DND-41 (cell line): ENCODE results near the gene HAUS7.
A peak's percentile ranks its signal among the peaks of the same experiment; 100 is the strongest.

Experiments used
- ATAC-seq: fragments of 200-7000 bp; cut with Tn5 transposase; 3 replicates; pipeline ENCODE4 v1.9.1; 2021; ENCODE audit warnings: low read depth; ENCODE audit not compliant: insufficient read depth
- DNase-seq: peaks from one replicate; pipeline ENCODE4 v3.0.0-alpha.2; 2020
- H2AFZ ChIP-seq: 2 replicates; pipeline ENCODE4 v1.6.0; 2012; ENCODE audit warnings: low read depth, low read length
- H3K27ac ChIP-seq: 2 replicates; pipeline ENCODE4 v1.5.1; 2012; ENCODE audit warnings: low read length, inconsistent platforms
- H3K27me3 ChIP-seq: fragments of 200-600 bp; sonication (generic); 2 replicates; pipeline ENCODE4 v1.6.0; 2012; ENCODE audit warnings: low read length, mild to moderate bottlenecking, inconsistent platforms; ENCODE audit not compliant: insufficient read depth, poor library complexity
- H3K36me3 ChIP-seq: 2 replicates; pipeline ENCODE4 v1.5.1; 2012; ENCODE audit warnings: low read length, inconsistent platforms; ENCODE audit not compliant: insufficient read depth
- H3K4me1 ChIP-seq: 2 replicates; pipeline ENCODE4 v1.5.1; 2012; ENCODE audit warnings: mild to moderate bottlenecking, low read length; ENCODE audit not compliant: insufficient read depth
- H3K4me2 ChIP-seq: 2 replicates; pipeline ENCODE4 v1.6.0; 2012; ENCODE audit warnings: mild to moderate bottlenecking, moderate library complexity, low read length, inconsistent platforms; ENCODE audit not compliant: insufficient read depth
- H3K4me3 ChIP-seq, 2 experiments: fragments of 200-600 bp in 1 of 2; shearing (Covaris generic) in 1 of 2; 2 replicates each; pipeline ENCODE4 v1.5.1; 2012 to 2016; ENCODE audit warnings: inconsistent platforms in 2 of 2, low read length in 2 of 2, mild to moderate bottlenecking in 2 of 2, low read depth in 1 of 2, moderate library complexity in 1 of 2
- H3K79me2 ChIP-seq: 2 replicates; pipeline ENCODE4 v1.6.0; 2012; ENCODE audit warnings: low read length, inconsistent platforms; ENCODE audit not compliant: insufficient read depth
- H3K9ac ChIP-seq: 2 replicates; pipeline ENCODE4 v1.6.0; 2012; ENCODE audit warnings: low read depth, mild to moderate bottlenecking, inconsistent platforms, low read length, moderate library complexity
- H3K9me3 ChIP-seq: 2 replicates; pipeline ENCODE4 v1.5.1; 2012; ENCODE audit warnings: low read length, moderate library complexity, mild to moderate bottlenecking, inconsistent platforms; ENCODE audit not compliant: insufficient read depth, severe bottlenecking
- H4K20me1 ChIP-seq: 2 replicates; pipeline ENCODE4 v1.6.0; 2012; ENCODE audit warnings: low read length; ENCODE audit not compliant: insufficient read depth
- EZH2 ChIP-seq: IDR thresholded peaks from 3 replicates; pipeline ENCODE4 v1.6.1; 2012; ENCODE audit warnings: borderline replicate concordance, low read depth, mild to moderate bottlenecking, moderate library complexity, low read length, inconsistent platforms; ENCODE audit not compliant: severe bottlenecking
- TF ChIP-seq, protein P1 (sequence below): IDR thresholded peaks from 2 replicates; pipeline ENCODE4 v1.5.1; 2012; ENCODE audit warnings: borderline replicate concordance, low read length, moderate library complexity, mild to moderate bottlenecking; ENCODE audit not compliant: poor library complexity, severe bottlenecking; ENCODE audit errors: extremely low read depth

Gene HAUS7

GRCh38 chrX:153445106-153445855 is 25.1 kb downstream of the HAUS7 start:
- peaks cover 9% of the 10 kb centered on the region; the same call in 1 of the 2 replicates for H3K36me3 ChIP-seq
- no peaks in the 10 kb centered on the region for H3K4me1 ChIP-seq
- no peaks in the 10 kb centered on the region for H4K20me1 ChIP-seq
- no peak for DNase-seq
- H3K79me2 ChIP-seq, result no peaks in the 10 kb centered on the region
- no peaks in the 10 kb centered on the region for H3K9me3 ChIP-seq
- TF ChIP-seq, protein P1, sequence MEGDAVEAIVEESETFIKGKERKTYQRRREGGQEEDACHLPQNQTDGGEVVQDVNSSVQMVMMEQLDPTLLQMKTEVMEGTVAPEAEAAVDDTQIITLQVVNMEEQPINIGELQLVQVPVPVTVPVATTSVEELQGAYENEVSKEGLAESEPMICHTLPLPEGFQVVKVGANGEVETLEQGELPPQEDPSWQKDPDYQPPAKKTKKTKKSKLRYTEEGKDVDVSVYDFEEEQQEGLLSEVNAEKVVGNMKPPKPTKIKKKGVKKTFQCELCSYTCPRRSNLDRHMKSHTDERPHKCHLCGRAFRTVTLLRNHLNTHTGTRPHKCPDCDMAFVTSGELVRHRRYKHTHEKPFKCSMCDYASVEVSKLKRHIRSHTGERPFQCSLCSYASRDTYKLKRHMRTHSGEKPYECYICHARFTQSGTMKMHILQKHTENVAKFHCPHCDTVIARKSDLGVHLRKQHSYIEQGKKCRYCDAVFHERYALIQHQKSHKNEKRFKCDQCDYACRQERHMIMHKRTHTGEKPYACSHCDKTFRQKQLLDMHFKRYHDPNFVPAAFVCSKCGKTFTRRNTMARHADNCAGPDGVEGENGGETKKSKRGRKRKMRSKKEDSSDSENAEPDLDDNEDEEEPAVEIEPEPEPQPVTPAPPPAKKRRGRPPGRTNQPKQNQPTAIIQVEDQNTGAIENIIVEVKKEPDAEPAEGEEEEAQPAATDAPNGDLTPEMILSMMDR, result no peak
- TF ChIP-seq EZH2, result no peak
- no peak overlapping the region for H3K4me2 ChIP-seq
- no peak overlapping the region for H3K4me3 ChIP-seq
- no peak overlapping the region for H2AFZ ChIP-seq
- ATAC-seq, result 0 out of 3 replicates have a peak, but pooled peaks have one; percentile 13
- no peak overlapping the region for H3K9ac ChIP-seq
- no peak overlapping the region for H3K27ac ChIP-seq
- no peaks in the 10 kb centered on the region for H3K27me3 ChIP-seq

GRCh38 chrX:153444333-153445011 is 25.9 kb downstream of the HAUS7 start:
- Histone ChIP-seq H3K9me3 (no peaks in the 10 kb centered on the region), H3K36me3 (peaks cover 5% of the 10 kb centered on the region; the same call in 1 of the 2 replicates), H2AFZ (no peak overlapping the region), H3K79me2 (no peaks in the 10 kb centered on the region), H3K27me3 (no peaks in the 10 kb centered on the region), H3K9ac (no peak overlapping the region), H4K20me1 (no peaks in the 10 kb centered on the region), H3K27ac (no peak overlapping the region), H3K4me2 (no peak overlapping the region), H3K4me1 (no peaks in the 10 kb centered on the region), H3K4me3 (no peak overlapping the region)
- ATAC-seq (no peak), DNase-seq (no peak)
- TF ChIP-seq EZH2, result no peak
- TF ChIP-seq, protein P1, result no peak

DNA sequence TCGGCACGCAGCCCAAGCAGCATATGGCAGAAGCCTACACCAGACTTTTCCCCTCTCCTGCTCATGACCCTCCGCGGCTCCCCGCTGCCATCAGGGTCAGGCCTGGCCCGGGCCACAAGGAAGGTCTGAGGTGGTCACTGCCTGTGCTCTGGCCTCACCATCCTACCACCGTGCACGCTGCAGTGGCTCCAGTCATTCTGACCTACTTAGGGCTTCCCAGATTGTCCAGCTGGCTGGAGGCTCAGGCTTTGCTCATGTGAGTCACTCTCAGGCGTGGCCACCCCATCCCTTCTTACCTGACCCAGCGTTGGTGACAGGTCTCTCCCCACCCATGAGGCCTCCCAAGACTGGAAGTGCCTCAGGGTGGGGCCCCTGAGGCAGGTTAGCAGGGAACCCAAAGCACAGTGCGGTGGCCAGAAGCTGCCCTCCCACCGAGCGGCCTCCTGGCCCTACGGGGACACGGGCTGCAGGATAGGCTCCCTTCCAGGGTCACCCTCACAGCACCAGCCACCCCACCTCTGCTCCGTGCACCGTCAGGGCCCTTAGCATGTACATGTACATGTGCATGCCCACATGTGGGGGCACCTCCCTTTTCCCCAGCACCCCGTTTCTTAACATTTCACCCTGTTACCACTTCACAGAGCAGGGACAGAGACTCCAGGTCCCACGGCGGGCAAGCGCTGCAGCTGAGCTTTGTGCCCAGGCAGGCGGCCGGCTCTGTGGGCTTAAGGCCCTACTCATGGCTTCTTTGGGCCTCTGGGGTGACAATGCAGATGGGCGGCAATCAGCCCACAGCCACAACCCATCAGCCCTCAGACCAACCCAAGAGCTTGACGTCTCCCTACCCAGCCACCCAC is 26.7 kb downstream of the HAUS7 start:
- H3K9ac ChIP-seq, result no peak overlapping the region
- H3K9me3 ChIP-seq, result no peaks in the 10 kb centered on the region
- no peak for ATAC-seq
- H3K4me1 ChIP-seq, result no peaks in the 10 kb centered on the region
- no peaks in the 10 kb centered on the region for H3K27me3 ChIP-seq
- H3K4me3 ChIP-seq, result no peak overlapping the region
- H3K4me2 ChIP-seq, result no peak overlapping the region
- H2AFZ ChIP-seq, result no peak overlapping the region
- no peak for DNase-seq
- no peak overlapping the region for H3K27ac ChIP-seq
- H4K20me1 ChIP-seq, result no peaks in the 10 kb centered on the region
- no peak for TF ChIP-seq EZH2
- TF ChIP-seq, protein P1, result no peak
- H3K36me3 ChIP-seq, result no peaks in the 10 kb centered on the region
- H3K79me2 ChIP-seq, result no peaks in the 10 kb centered on the region
